Thymus (tissue), 11 donors: ENCODE data around the gene TMCO4. TPM values are rescaled to one million over a fixed set of nuclear protein-coding genes. Genes with fewer than 3 reads are reported as not detected.

ENCODE experiments used
- DNase-seq, 9 donors: peaks; one replicate each; pipeline ENCODE4 v3.0.0-alpha.2; 2013; ENCODE audit warnings: low spot score in 9 of 9, low read depth in 6 of 9, missing footprints in 1 of 9
- H3K27ac ChIP-seq, 2 donors: one replicate each; pipeline ENCODE4 v1.5.1; 2013; ENCODE audit warnings: control low read depth in 1 of 2, low read depth in 1 of 2, low read length in 1 of 2, mild to moderate bottlenecking in 1 of 2, moderate library complexity in 1 of 2
- H3K27me3 ChIP-seq, 2 donors: one replicate each; pipeline ENCODE4 v1.5.1; 2013; ENCODE audit warnings: low read length in 1 of 2; ENCODE audit not compliant: control insufficient read depth in 2 of 2, insufficient read depth in 1 of 2
- H3K36me3 ChIP-seq, 2 donors: one replicate each; pipeline ENCODE4 v1.5.1; 2013; ENCODE audit warnings: low read length in 1 of 2, mild to moderate bottlenecking in 1 of 2, moderate library complexity in 1 of 2; ENCODE audit not compliant: control insufficient read depth in 2 of 2, insufficient read depth in 2 of 2
- H3K4me1 ChIP-seq, 2 donors: one replicate each; pipeline ENCODE4 v1.5.1; 2013; ENCODE audit warnings: low read length in 2 of 2; ENCODE audit not compliant: control insufficient read depth in 2 of 2, insufficient read depth in 2 of 2
- H3K4me3 ChIP-seq, 2 donors: one replicate each; pipeline ENCODE4 v1.5.1; 2013; ENCODE audit warnings: low read length in 2 of 2, control low read depth in 1 of 2, mild to moderate bottlenecking in 1 of 2
- H3K9me3 ChIP-seq, 2 donors: one replicate each; pipeline ENCODE4 v1.5.1; 2013; ENCODE audit warnings: low read length in 1 of 2, mild to moderate bottlenecking in 1 of 2; ENCODE audit not compliant: control insufficient read depth in 2 of 2, insufficient read depth in 1 of 2
- WGBS: extraction: QIAGEN DNeasy Blood & Tissue Kit; methylation state at CpG from one replicate; pipeline ENCODE4 v1.1.7; 2013; 5-methylcytosine and 5-hydroxymethylcytosine counted together
- polyA plus RNA-seq: library from polyadenylated mRNA; stranded (reverse); fragments of 200-250 nt; gene quantifications from one replicate; pipeline ENCODE4 v1.2.3, GENCODE V29; 2013
- total RNA-seq: library from RNA; stranded (reverse); fragments of 120-200 nt; gene quantifications from one replicate; pipeline ENCODE4 v1.2.4, GENCODE V29; 2013
- donor health status: healthy.

Gene TMCO4
- total and polyA plus RNA-seq, 2 donors = 6.0 to 11.5 TPM

DNA sequence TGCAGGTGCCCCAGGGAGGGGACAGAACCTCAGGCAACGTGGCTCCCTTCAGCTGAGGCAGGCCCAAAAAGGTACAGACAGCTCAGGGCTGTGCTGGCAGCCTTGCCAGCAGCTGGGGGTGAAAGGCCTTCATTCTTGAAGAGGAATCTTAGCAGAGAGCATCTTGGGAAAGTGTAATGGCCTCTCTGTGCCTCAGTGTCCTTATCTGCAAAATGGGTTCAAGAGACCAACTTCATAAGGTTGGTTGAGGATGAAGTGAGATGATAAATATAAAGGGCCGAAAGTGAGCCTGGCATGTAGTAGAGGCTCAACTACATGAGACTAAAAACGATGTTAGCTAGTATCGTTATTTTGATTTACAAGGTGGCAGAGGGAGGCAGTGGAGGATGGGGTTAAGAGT, 26.2 kb downstream of the TMCO4 start:
- no peaks in the 10 kb centered on the region for H3K4me1 ChIP-seq
- DNase-seq = no peak
- H3K27ac ChIP-seq = no peak overlapping the region
- 92% methylated on average over 4 of the region's 4 CpGs for WGBS
- no peaks in the 10 kb centered on the region for H3K9me3 ChIP-seq
- no peak overlapping the region for H3K4me3 ChIP-seq
- H3K27me3 ChIP-seq = no peaks in the 10 kb centered on the region
- no peaks in the 10 kb centered on the region for H3K36me3 ChIP-seq

DNA sequence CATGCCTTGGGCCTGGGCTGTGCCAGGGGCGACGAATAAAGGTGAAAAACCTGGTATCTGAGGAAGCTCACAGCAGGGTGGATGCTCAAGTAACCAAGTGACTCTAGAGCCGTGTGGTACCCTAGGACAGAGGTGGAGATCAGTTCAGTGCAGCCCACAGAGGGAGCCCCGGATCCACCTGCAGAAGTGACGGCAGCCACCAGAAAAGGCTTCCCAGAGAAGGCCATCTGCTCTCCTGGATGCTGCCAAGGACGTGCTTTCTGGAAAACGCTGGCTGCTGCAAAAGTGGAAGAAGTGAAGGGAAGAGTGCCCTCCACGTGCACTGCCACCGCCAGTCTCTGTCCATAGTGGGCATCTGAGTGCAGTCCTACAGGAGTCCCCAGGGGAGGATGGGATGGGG, 27.7 kb downstream of the TMCO4 start:
- H3K4me3 ChIP-seq = no peak overlapping the region
- H3K27me3 ChIP-seq = no peaks in the 10 kb centered on the region
- no peaks in the 10 kb centered on the region for H3K9me3 ChIP-seq
- H3K4me1 ChIP-seq = no peaks in the 10 kb centered on the region
- DNase-seq = no peak
- no peaks in the 10 kb centered on the region for H3K36me3 ChIP-seq
- no peak overlapping the region for H3K27ac ChIP-seq
- 95% methylated on average over 9 of the region's 9 CpGs for WGBS

DNA sequence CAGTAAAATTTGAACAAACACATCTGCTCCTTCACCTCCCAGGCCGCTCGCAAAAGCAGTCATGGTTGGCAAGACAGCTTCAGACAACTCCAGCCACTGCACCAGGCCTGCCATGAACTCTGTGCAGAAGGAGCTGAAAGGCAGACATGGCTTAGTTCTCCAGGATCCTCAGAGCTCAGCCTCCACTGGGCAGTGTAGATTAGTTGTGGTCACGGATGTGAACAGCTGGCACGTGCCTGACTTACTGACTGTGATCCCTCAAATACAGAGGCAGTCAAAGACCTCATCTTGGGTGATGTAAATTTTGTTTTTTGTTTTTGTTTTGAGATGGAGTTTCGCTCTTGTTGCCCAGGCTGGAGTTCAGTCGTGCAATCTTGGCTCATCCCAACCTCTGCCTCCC, 28.4 kb downstream of the TMCO4 start:
- Histone ChIP-seq H3K27ac (no peak overlapping the region), H3K36me3 (no peaks in the 10 kb centered on the region), H3K4me1 (no peaks in the 10 kb centered on the region), H3K9me3 (no peaks in the 10 kb centered on the region), H3K27me3 (no peaks in the 10 kb centered on the region), H3K4me3 (no peak overlapping the region)
- WGBS = 96% methylated on average over 6 of the region's 6 CpGs
- DNase-seq = no peak

DNA sequence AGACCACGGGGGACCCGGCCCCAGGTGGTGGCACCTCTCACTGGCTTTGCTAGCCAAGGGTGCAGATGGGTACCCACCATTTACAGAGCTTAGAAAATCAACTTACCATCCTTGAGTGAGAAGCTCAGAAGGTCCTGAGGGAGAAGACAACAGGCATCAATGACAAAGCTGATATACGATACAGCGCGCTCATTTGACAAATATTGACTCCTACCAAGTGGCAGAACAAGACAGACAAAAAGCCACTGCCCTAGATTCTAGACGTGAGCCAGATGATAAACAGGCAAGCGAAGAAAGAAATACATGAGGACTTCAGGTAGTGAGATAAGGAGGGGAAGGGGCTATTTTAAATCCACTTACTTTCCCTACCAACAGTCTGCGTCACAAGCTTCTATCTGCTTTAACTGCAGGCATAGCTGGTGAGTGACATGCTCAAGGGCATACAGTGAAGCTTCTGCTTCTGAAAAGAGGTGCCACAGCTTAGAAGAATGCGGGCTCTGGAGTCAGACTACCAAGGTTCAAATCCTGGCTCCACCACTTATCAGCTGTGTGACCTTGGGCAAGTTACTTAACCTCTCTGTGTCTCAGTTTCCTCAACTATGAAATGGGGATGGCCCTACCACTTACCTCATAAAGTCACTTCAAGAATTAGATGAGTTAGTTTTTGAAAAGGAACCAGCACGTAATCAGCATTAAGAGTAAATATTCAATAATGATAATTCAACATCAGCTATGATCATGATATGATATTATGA, 29.1 kb downstream of the TMCO4 start:
- no peak overlapping the region for H3K27ac ChIP-seq
- no peak for DNase-seq
- 85% methylated on average over 10 of the region's 10 CpGs for WGBS
- H3K4me1 ChIP-seq = no peaks in the 10 kb centered on the region
- H3K27me3 ChIP-seq = no peaks in the 10 kb centered on the region
- H3K9me3 ChIP-seq = no peaks in the 10 kb centered on the region
- no peaks in the 10 kb centered on the region for H3K36me3 ChIP-seq
- no peak overlapping the region for H3K4me3 ChIP-seq

DNA sequence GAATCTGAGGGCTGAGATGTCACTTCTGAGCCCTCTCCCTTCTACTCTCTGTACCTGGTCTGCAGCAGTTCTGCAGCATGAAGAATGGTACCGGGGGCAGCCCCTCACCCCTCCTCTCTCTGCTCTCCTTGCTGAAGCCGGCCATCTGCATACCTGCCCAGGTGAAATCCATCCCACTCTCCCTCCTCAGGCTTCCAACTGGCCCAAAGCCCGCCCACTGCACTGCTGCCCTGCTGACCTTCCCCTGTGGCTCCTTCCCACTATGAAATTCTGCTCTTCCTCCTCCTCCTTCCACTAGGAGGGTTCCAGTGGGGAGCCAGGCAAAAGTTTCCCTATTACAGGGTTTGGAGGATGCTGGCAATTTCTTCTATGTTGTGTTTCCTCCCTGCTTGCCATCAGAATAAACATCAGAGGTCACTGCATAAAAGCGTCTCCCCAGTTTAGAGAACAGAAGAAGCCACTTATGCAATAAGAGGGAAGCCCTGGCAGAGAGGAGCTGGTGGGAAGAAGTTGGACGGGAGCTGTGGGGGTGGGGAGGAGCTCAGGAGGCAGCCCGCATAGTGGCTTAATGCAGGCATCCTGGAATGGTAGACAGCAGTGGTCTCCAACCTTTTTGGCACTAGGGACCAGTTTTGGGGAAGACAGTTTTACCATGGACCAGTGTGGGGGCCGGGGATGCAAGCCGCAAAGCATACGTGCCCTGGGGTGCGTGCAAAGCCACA, 30.3 kb downstream of the TMCO4 start:
- Histone ChIP-seq H3K4me1 (no peaks in the 10 kb centered on the region), H3K9me3 (no peaks in the 10 kb centered on the region), H3K36me3 (no peaks in the 10 kb centered on the region), H3K27me3 (no peaks in the 10 kb centered on the region), H3K27ac (no peak overlapping the region), H3K4me3 (no peak overlapping the region)
- WGBS = 92% methylated on average over 10 of the region's 10 CpGs
- DNase-seq = no peak

- Histone ChIP-seq H3K4me3 (no peak overlapping the region), H3K36me3 (no peaks in the 10 kb centered on the region), H3K4me1 (no peaks in the 10 kb centered on the region), H3K9me3 (no peaks in the 10 kb centered on the region), H3K27me3 (no peaks in the 10 kb centered on the region), H3K27ac (no peak overlapping the region)
- WGBS = 96% methylated on average over 18 of the region's 18 CpGs
- no peak for DNase-seq
Measured at GRCh38 chr1:19768353-19769210, 31.1 kb downstream of the TMCO4 start.

DNA sequence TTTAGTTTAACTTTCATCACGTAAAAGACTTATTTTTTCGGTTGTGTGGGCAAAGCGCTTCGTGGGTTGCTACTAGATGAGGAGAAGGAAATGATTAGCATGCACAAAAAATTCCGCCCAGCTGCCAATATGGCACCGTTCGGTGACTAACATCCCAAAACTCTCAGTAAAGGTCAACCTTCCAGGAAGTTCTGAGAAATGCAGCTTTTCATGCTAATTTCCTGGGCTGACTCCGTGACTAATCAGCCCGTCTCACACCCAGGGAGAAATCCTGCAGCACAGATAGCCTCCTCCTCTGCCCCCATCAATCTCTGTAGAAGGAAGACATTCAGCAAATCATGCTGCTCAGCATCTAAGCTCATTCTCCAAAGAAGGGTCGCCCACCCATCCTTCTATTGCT, 34.1 kb downstream of the TMCO4 start:
- DNase-seq = no peak

GRCh38 chr1:19764848-19765247, 34.9 kb downstream of the TMCO4 start:
- 95% methylated on average over 5 of the region's 5 CpGs for WGBS
- H3K4me3 ChIP-seq = no peak overlapping the region
- H3K27ac ChIP-seq = no peak overlapping the region
- no peaks in the 10 kb centered on the region for H3K4me1 ChIP-seq
- no peaks in the 10 kb centered on the region for H3K27me3 ChIP-seq
- no peak for DNase-seq
- no peaks in the 10 kb centered on the region for H3K36me3 ChIP-seq
- H3K9me3 ChIP-seq = no peaks in the 10 kb centered on the region

More for the DNA sequence above, 34.1 kb downstream of the TMCO4 start:
- H3K27ac ChIP-seq = no peak overlapping the region
- H3K27me3 ChIP-seq = no peaks in the 10 kb centered on the region
- 96% methylated on average over 10 of the region's 10 CpGs for WGBS
- no peaks in the 10 kb centered on the region for H3K4me1 ChIP-seq
- no peaks in the 10 kb centered on the region for H3K36me3 ChIP-seq
- H3K9me3 ChIP-seq = no peaks in the 10 kb centered on the region
- no peak overlapping the region for H3K4me3 ChIP-seq
